Thoracic aorta (tissue), 2 donors: ENCODE measurements around the gene GSDME. TPM values are rescaled to one million over a fixed set of nuclear protein-coding genes. Genes with fewer than 3 reads are reported as not detected.

Source experiments
- ATAC-seq: fragments of 150-250 bp; one replicate; pipeline ENCODE4 v1.8.0; 2017; ENCODE audit warnings: low read depth; ENCODE audit not compliant: insufficient number of reproducible peaks, low FRiP score
- DNase-seq: peaks from one replicate; pipeline ENCODE4 v3.0.0-alpha.2; 2020; ENCODE audit warnings: low spot score
- H3K27ac ChIP-seq, 2 donors: fragments of 200-600 bp; sonication (generic); 1 replicate in 1 of 2; 2 replicates in 1 of 2; pipeline ENCODE4 v1.5.1; 2016; ENCODE audit warnings: mild to moderate bottlenecking in 2 of 2, moderate library complexity in 2 of 2
- H3K27me3 ChIP-seq: fragments of 200-600 bp; sonication (generic); replicated peaks from 2 replicates; pipeline ENCODE4 v1.6.0; 2016; ENCODE audit warnings: mild to moderate bottlenecking; ENCODE audit not compliant: insufficient read depth
- H3K36me3 ChIP-seq: fragments of 200-600 bp; sonication (generic); one replicate; pipeline ENCODE4 v1.5.1; 2016
- H3K4me1 ChIP-seq, 2 donors: fragments of 200-600 bp; sonication (generic); 1 replicate in 1 of 2; 2 replicates in 1 of 2; pipeline versions ENCODE4 v1.5.1 to v1.6.0; 2016; ENCODE audit warnings: low read depth in 2 of 2, mild to moderate bottlenecking in 1 of 2; ENCODE audit not compliant: control insufficient read depth in 1 of 2
- H3K4me3 ChIP-seq: fragments of 200-600 bp; sonication (generic); 2 replicates; pipeline ENCODE4 v1.5.1; 2016; ENCODE audit warnings: mild to moderate bottlenecking
- H3K9me3 ChIP-seq: fragments of 200-600 bp; sonication (generic); 2 replicates; pipeline ENCODE4 v1.5.1; 2016
- total RNA-seq, 2 donors: library from RNA; depleted of rRNA; stranded (reverse); fragments of >200 nt; gene quantifications; one replicate each; pipeline versions ENCODE4 v1.1.0 to v1.2.3, GENCODE V29; 2016
- TF ChIP-seq, protein P1 (sequence below): fragments of 200-600 bp; sonication (generic); IDR thresholded peaks from one replicate; pipeline ENCODE4 v1.5.1; 2019; ENCODE audit warnings: antibody characterized with exemption

GSDME gene
- total RNA-seq, 2 donors from 2014 or later = 7.3 to 21.7 TPM

DNA sequence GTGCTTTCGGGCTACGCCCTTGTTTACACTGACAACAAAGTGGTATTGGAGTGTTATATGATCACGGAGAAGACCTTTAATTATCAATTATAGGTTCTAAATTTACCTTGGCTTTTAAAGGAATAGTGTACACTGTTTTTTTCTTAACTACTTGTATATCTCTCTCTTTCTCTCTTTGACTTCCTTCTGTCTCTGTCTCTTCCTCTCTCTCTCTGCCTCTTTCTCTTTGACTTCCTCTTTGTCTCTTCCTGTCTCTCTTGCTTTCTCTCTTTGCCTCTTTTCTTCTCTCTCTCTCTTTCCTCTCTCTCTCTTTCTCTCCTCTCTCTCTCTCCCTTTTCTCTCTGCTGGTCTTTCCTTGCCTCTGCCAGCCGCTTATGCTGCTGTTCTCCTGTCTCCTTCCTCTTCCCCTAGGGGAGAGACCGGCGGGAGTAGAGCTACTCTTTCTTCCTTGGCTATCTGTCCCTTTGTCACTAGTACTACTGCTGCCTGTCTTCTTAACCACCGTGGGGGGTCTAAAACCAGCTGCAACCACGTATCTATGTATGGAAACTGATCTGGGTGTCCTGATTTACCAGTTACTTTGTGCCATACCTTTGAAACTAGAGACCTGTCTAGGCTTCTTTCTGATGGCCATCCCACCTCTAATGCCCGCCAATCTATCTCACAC, 36.9 kb upstream of the GSDME start:
- H3K36me3 ChIP-seq = no peaks in the 10 kb centered on the region
- no peaks in the 10 kb centered on the region for H3K4me1 ChIP-seq
- DNase-seq (no peak), ATAC-seq (no peak)
- TF ChIP-seq, protein P1, sequence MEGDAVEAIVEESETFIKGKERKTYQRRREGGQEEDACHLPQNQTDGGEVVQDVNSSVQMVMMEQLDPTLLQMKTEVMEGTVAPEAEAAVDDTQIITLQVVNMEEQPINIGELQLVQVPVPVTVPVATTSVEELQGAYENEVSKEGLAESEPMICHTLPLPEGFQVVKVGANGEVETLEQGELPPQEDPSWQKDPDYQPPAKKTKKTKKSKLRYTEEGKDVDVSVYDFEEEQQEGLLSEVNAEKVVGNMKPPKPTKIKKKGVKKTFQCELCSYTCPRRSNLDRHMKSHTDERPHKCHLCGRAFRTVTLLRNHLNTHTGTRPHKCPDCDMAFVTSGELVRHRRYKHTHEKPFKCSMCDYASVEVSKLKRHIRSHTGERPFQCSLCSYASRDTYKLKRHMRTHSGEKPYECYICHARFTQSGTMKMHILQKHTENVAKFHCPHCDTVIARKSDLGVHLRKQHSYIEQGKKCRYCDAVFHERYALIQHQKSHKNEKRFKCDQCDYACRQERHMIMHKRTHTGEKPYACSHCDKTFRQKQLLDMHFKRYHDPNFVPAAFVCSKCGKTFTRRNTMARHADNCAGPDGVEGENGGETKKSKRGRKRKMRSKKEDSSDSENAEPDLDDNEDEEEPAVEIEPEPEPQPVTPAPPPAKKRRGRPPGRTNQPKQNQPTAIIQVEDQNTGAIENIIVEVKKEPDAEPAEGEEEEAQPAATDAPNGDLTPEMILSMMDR = no peak
- H3K27ac ChIP-seq = no peak overlapping the region
- H3K9me3 ChIP-seq = no peaks in the 10 kb centered on the region
- no peaks in the 10 kb centered on the region for H3K27me3 ChIP-seq
- H3K4me3 ChIP-seq = no peak overlapping the region

DNA sequence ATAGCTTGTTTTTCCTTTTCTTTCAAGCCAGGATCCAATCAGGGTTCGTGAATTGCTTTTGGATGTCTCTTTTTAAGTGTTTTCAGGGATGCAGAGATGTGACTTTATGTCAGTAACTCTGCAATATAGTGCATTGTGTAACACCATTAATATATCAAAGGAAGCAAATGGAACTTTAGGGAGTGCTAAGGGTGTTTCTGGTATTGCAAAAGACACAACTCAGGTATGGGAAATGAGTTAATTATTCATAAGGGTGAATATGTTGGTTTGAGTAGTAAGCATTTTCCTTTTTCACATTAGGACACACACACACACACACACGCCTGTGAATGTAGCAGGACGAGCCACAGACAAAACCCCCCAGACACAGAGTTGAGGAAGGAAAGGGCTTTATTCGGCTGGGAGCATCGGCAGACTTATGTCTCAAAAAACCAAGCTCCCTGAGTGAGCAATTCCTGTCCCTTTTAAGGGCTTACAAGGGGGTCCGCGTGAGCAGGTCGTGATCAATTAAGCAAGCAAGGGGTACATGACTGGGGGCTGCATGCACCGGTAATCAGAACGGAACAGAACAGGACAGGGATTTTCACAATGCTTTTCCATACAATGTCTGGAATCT, 31.8 kb upstream of the GSDME start:
- H3K9me3 ChIP-seq = no peaks in the 10 kb centered on the region
- no peak for ATAC-seq

DNA sequence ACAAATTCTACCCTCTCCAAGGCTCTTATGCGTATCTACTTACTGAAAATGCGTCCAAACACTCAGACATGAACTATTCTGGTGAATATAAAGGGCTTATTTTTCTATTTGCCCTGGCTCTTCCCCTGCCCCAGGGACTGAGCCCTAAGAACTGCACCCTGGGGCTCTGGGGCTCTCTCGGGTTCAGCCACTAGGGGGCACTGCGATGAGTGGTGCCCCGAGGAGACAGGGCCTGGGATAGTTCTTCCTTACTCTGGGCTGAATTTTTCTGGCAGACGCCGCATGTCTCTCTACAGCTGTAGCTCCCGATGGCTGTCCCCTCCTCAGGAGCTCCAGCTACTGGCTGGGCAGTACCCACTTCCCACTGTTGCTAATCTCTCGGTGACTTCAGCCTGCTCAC, 30.8 kb upstream of the GSDME start:
- Histone ChIP-seq H3K27ac (no peak overlapping the region), H3K9me3 (no peaks in the 10 kb centered on the region), H3K4me1 (no peaks in the 10 kb centered on the region), H3K27me3 (no peaks in the 10 kb centered on the region), H3K4me3 (no peak overlapping the region), H3K36me3 (no peaks in the 10 kb centered on the region)
- TF ChIP-seq, protein P1 = peak; percentile 14
- ATAC-seq = no peak
- no peak for DNase-seq

More for the DNA sequence above, 31.8 kb upstream of the GSDME start:
- Histone ChIP-seq H3K4me1 (no peaks in the 10 kb centered on the region), H3K36me3 (no peaks in the 10 kb centered on the region), H3K27me3 (no peaks in the 10 kb centered on the region), H3K4me3 (no peak overlapping the region), H3K27ac (no peak overlapping the region)
- no peak for DNase-seq
- TF ChIP-seq, protein P1 = no peak

DNA sequence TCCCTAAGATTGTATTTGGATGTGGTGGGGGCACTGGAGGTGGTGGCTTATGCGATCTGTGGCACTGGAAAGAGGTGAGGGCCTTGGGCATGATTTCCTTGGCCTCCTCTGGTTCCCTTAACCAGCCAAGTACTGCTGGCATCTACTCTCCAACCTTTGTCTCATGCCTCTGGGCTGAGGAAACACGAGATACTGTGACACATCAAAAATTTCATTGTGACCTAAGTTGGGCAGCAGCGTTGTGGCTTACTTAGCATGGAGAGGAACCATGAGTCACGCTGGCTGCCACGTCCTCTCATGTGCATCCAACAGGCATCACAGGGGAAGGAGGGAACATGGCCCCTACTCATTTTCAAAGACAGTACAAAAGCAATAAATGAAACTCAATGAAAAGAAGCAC, 29.7 kb upstream of the GSDME start:
- ATAC-seq (no peak), DNase-seq (peak; percentile 9)
- H3K4me3 ChIP-seq = no peak overlapping the region
- H3K27ac ChIP-seq = peak overlapping the region in 1 of 2 donors; percentile 21
- no peaks in the 10 kb centered on the region for H3K4me1 ChIP-seq
- TF ChIP-seq, protein P1 = no peak
- no peaks in the 10 kb centered on the region for H3K27me3 ChIP-seq
- H3K9me3 ChIP-seq = no peaks in the 10 kb centered on the region
- H3K36me3 ChIP-seq = no peaks in the 10 kb centered on the region

DNA sequence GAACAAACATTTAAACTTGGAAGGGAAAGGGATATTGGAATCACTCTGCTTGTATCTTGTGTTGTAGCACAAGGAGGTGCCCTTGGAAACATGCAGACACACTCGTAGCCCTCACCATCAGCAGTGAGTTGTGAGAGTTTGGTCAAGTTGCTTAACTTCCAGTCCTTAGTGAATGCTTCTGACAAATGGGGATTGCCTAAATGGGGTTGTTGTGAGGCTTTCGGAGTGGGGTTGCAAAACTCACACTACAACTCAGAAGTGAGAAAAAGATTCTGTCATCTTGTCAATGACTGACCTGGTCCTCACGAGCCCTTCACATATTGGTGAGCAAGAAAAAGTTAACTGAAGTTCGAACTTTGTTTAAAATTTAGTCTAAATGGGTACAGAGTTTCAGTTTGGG, 29.0 kb upstream of the GSDME start:
- ATAC-seq = no peak
- Histone ChIP-seq H3K9me3 (no peaks in the 10 kb centered on the region), H3K4me1 (no peaks in the 10 kb centered on the region), H3K27me3 (no peaks in the 10 kb centered on the region), H3K27ac (no peak overlapping the region), H3K36me3 (no peaks in the 10 kb centered on the region), H3K4me3 (no peak overlapping the region)
- no peak for DNase-seq
- TF ChIP-seq, protein P1 = no peak
